HEK293T (cell line): ENCODE data around the gene FUT7.

Experiments used
- ARNT ChIP-seq: fragments of 450-650 bp; IDR thresholded peaks from 2 replicates; pipeline ENCODE4 v1.6.1; 2017; ENCODE audit warnings: mild to moderate bottlenecking
- BHLHE40 ChIP-seq: fragments of 450-650 bp; IDR thresholded peaks from 2 replicates; pipeline ENCODE4 v1.6.1; 2016; ENCODE audit warnings: mild to moderate bottlenecking, moderate library complexity, borderline replicate concordance
- CTBP1 ChIP-seq: fragments of 450-650 bp; IDR thresholded peaks from 2 replicates; pipeline ENCODE4 v1.6.1; 2016; ENCODE audit warnings: borderline replicate concordance
- FOXK2 ChIP-seq: fragments of 450-650 bp; IDR thresholded peaks from 2 replicates; pipeline ENCODE4 v1.6.1; 2016; ENCODE audit warnings: mild to moderate bottlenecking
- FOXM1 ChIP-seq: fragments of 450-650 bp; IDR thresholded peaks from 2 replicates; pipeline ENCODE4 v1.6.1; 2017; ENCODE audit warnings: mild to moderate bottlenecking, borderline replicate concordance
- HDGF ChIP-seq: fragments of 450-650 bp; IDR thresholded peaks from 2 replicates; pipeline ENCODE4 v1.6.1; 2017; ENCODE audit warnings: antibody characterized with exemption, borderline replicate concordance
- L3MBTL2 ChIP-seq: fragments of 450-650 bp; conservative IDR thresholded peaks from 2 replicates; pipeline ENCODE4 v1.6.1; 2016; ENCODE audit warnings: mild to moderate bottlenecking
- LEF1 ChIP-seq: fragments of 450-650 bp; IDR thresholded peaks from 2 replicates; pipeline ENCODE4 v1.6.1; 2017; ENCODE audit warnings: mild to moderate bottlenecking, borderline replicate concordance
- NFRKB ChIP-seq: fragments of 450-650 bp; IDR thresholded peaks from 2 replicates; pipeline ENCODE4 v1.6.1; 2016; ENCODE audit warnings: mild to moderate bottlenecking, moderate library complexity
- PKNOX1 ChIP-seq: fragments of 450-650 bp; IDR thresholded peaks from 2 replicates; pipeline ENCODE4 v1.6.1; 2016
- SP1 ChIP-seq: fragments of 450-650 bp; IDR thresholded peaks from 2 replicates; pipeline ENCODE4 v1.6.1; 2017
- SUZ12 ChIP-seq: fragments of 450-650 bp; IDR thresholded peaks from 2 replicates; pipeline ENCODE4 v1.6.1; 2016; ENCODE audit warnings: mild to moderate bottlenecking
- TARDBP ChIP-seq: fragments of 450-650 bp; IDR thresholded peaks from 2 replicates; pipeline ENCODE4 v1.6.1; 2016
- ZNF384 ChIP-seq: fragments of 450-650 bp; IDR thresholded peaks from 2 replicates; pipeline ENCODE4 v1.6.1; 2016

GRCh38 chr9:137012694-137013570 lies 19.0 kb downstream of the FUT7 start:
- TF ChIP-seq FOXM1 (no peak), SP1 (no peak), ARNT (no peak), ZNF384 (no peak), CTBP1 (no peak), PKNOX1 (no peak), SUZ12 (no peak), LEF1 (no peak), NFRKB (no peak), HDGF (no peak), L3MBTL2 (no peak), TARDBP (no peak), BHLHE40 (no peak), FOXK2 (no peak)
